ENCODE measurements around the gene SNX32.
"Not testable (repeated sequence)": the region's sequence is repeated elsewhere in the genome, so short reads cannot be mapped to it uniquely, and the experiment has no call there.

Gene SNX32

GRCh38 chr11:65884716-65885092, 50.9 kb downstream of the SNX32 start:
- H3K4me1 Mint-ChIP-seq, result peaks cover 31% of the 10 kb centered on the region
- DNase-seq (ENCODE audit: low spot score in 2 of 2), result peak; percentile 80 to 82
- H3K27me3 Mint-ChIP-seq, result no peaks in the 10 kb centered on the region
- H3K4me3 Mint-ChIP-seq, result no peak overlapping the region
- peaks cover 11% of the 10 kb centered on the region for H3K36me3 Mint-ChIP-seq
- ATAC-seq (ENCODE audit: low read depth), result peak; percentile 57
- H3K9me3 Mint-ChIP-seq, result no peaks in the 10 kb centered on the region
- peak overlapping the region; percentile 32 for H3K27ac Mint-ChIP-seq

DNA sequence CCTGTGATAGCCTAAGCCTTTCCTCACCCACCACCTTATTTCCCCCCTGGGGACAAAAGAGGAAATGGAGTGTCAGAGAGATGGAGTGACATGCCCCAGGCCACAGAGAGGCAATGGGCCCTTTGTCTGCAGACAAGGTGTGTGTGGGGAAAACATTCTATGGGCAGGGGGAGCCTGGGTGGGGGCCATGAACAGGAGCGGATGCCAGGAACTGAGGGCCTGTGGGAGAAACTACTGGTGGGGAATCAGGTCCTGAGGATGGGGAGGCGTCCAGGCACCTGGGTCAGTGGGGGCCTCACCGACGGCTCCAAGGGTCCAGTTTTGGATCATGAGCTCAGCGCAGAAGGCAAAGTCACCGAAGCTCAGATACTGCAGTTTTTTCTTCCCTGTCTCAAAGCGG, 51.5 kb downstream of the SNX32 start:
- Mint-ChIP-seq H3K4me3 (no peak overlapping the region), H3K27ac (no peak overlapping the region), H3K9me3 (no peaks in the 10 kb centered on the region), H3K36me3 (peaks cover 11% of the 10 kb centered on the region), H3K4me1 (peaks cover 37% of the 10 kb centered on the region), H3K27me3 (no peaks in the 10 kb centered on the region)
- ATAC-seq (ENCODE audit: low read depth) (no peak), DNase-seq (ENCODE audit: low spot score in 2 of 2) (no peak)

- H3K36me3 Mint-ChIP-seq, result peaks cover 11% of the 10 kb centered on the region
- no peaks in the 10 kb centered on the region for H3K9me3 Mint-ChIP-seq
- H3K27me3 Mint-ChIP-seq, result no peaks in the 10 kb centered on the region
- DNase-seq (ENCODE audit: low spot score in 2 of 2) (no peak), ATAC-seq (ENCODE audit: low read depth) (no peak)
- no peak overlapping the region for H3K4me3 Mint-ChIP-seq
- H3K4me1 Mint-ChIP-seq, result peaks cover 37% of the 10 kb centered on the region
- H3K27ac Mint-ChIP-seq, result no peak overlapping the region
These were observed 52.2 kb downstream of the SNX32 start for GRCh38 chr11:65885808-65886536.

DNA sequence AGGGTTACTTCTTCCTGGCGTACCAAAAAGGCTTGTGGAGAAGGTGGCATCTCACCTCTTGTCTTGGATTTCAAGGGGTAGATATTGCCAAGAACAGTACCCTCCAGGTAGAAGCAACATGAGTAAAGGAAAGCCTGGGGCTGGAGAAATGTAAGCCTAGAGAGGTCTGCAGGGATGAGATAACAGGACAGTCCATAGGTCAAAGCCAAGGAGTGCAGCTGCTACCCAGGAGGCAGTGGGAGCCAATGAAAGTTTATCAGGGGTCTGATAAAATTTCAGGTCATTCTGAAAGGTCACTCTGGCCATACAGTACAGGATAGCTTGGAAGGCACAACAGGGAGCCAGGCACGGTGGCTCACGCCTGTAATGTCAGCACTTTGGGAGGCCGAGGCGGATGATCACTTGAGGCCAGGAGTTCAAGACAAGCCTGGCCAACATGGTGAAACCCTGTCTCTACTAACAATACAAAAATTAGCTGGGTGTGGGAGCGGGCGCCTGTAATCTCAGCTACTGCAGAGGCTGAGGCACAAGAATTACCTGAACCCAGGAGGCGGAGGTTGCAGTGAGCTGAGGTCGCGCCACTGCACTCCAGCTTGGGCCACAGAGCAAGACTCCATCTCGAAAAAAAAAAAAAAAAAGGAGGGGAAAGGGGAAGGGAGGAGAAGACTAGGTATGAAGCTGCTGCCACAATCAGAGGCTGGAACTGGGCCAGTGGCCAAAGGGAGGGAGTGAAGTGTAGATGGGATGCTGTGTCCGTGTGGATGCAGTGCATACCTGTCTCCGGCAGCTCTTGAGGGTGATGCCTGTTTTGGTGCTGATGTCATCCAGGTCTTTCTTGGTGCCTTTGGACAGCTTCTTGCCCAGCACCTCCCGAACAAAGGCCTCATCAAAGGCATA, 53.3 kb downstream of the SNX32 start:
- Mint-ChIP-seq H3K4me3 (peak overlapping the region; percentile 88), H3K27ac (no peak overlapping the region), H3K27me3 (no peaks in the 10 kb centered on the region), H3K4me1 (peaks cover 40% of the 10 kb centered on the region), H3K9me3 (no peaks in the 10 kb centered on the region), H3K36me3 (peaks cover 11% of the 10 kb centered on the region)
- DNase-seq (ENCODE audit: low spot score in 2 of 2) (no peak), ATAC-seq (ENCODE audit: low read depth) (no peak)

DNA sequence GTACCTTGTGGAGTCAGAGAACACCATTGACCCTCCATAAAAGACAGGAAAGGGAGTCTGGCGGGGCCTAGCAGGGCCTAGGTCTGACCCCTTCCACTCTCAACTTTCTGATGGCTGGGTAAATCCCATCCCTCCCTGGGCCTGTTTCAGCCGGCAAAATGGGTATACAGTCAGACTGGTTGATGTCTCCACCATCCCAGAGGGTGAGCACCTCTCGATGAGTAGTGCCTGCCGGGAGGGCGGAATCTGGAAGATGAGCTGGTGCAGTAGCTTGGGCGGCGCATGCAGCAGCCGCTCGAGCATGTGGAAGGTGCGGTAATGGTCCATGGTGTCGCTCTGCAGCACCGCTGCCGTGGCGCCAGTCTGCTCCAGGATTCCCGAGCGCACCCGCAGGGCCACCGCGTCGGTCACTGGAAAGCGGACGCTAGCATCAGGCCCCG, 54.0 kb downstream of the SNX32 start:
- Mint-ChIP-seq H3K4me3 (peak overlapping the region; percentile 88), H3K36me3 (peaks cover 11% of the 10 kb centered on the region), H3K4me1 (peaks cover 47% of the 10 kb centered on the region), H3K27me3 (no peaks in the 10 kb centered on the region), H3K27ac (peak overlapping the region; percentile 87), H3K9me3 (no peaks in the 10 kb centered on the region)
- DNase-seq (ENCODE audit: low spot score in 2 of 2) (no peak), ATAC-seq (ENCODE audit: low read depth) (no peak)

GRCh38 chr11:65888163-65888814, 54.5 kb downstream of the SNX32 start, which contains the start of gene FIBP:
Gene FIBP (minus strand): TSS chr11:65888471. CDS start chr11:65888418, 53 bp downstream.
- H3K4me3 Mint-ChIP-seq, result peak within 1 kb of the TSS; percentile 88

DNA sequence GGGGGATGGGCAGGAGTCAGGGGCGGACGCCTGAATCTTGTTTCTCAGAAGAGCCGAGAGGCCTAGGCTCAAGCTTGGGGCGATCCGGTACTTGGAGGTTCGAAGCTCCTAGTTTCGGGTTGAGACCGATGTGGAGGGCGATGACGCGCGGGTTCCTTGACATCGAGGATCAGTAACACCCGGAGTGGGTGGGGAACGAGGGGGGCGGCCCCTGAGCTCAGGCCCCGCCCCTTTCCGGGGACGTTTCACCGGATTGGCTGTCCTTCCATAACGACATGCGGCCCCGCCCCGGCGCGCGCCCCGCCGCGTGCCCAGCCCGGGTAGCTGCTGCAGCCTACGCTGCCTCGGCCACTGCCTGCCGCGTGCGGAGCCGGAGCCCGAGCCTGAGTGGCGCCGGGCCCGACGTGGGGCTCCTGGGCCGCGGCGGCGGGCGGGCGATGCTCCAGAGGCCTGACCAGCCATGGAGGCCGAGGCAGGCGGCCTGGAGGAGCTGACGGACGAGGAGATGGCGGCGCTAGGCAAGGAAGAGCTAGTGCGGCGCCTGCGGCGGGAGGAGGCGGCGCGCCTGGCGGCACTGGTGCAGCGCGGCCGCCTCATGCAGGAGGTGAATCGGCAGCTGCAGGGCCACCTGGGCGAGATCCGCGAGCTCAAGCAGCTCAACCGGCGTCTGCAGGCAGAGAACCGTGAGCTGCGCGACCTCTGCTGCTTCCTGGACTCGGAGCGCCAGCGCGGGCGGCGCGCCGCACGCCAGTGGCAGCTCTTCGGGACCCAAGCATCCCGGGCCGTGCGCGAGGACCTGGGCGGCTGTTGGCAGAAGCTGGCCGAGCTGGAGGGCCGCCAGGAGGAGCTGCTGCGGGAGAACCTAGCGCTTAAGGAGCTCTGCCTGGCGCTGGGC, 56.8 kb downstream of the SNX32 start, which contains the start of gene CCDC85B:
TSS of gene CCDC85B (plus strand) at position 350 of the 895 bp plus-strand sequence. CDS start at position 461, 111 bp downstream.
- Mint-ChIP-seq H3K27me3 (no peaks in the 10 kb centered on the region), H3K27ac (peak within 1 kb of the TSS; percentile 87), H3K4me1 (peaks cover 48% of the 10 kb centered on the region), H3K9me3 (no peaks in the 10 kb centered on the region), H3K4me3 (peak within 1 kb of the TSS; percentile 88), H3K36me3 (peaks cover 3% of the 10 kb centered on the region)
- ATAC-seq (ENCODE audit: low read depth) (peak; percentile 73), DNase-seq (ENCODE audit: low spot score in 2 of 2) (peak; percentile 98)

More at GRCh38 chr11:65888163-65888814, 54.5 kb downstream of the SNX32 start, which contains the start of gene FIBP:
- Mint-ChIP-seq H3K9me3 (no peaks in the 10 kb centered on the region), H3K27me3 (no peaks in the 10 kb centered on the region), H3K27ac (peak within 1 kb of the TSS; percentile 87), H3K36me3 (peaks cover 11% of the 10 kb centered on the region), H3K4me1 (peaks cover 51% of the 10 kb centered on the region)
- ATAC-seq (ENCODE audit: low read depth) (peak; percentile 52), DNase-seq (ENCODE audit: low spot score in 2 of 2) (peak; percentile 87 to 92)

DNA sequence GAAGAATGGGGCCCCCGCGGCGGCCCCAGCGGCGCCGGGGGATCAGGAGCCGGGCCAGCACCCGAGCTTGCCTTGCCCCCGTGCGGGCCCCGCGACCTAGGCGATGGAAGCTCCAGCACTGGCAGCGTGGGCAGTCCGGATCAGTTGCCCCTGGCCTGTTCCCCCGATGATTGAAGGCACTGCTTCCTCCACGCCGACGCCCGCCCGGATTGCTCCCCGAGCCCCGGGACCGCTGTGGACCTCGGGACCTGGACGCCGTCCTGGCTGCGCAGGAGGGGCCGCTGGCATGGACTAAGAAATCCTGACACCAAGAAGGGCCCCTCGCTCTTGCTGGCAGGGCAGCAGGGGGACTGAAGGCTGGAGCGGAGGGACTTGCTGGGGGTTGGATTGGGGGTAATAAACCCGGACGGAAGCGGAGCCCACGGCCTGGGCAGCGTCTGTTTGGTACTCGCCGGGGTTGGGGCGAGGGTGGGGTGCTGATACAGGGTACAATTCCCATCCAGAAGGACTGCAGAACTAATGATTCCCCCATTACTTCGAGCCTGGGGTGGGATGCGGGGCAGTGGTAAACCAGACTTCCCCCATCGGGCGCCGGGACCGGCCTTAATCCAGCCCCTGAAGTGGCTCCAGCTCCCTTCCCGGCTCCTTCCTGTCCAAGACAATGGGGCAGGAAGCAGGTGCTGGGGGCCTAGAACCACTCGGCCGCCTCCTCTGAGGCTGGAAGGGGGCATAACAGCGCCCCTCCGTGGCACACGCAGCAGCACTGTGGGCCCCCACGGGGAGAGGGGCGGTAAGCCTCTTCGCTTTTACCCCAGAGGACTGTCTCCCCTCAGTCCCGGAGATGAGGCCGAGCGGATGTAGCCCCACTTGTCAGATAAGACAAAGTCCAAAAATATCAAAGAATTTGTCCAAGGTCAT, 57.7 kb downstream of the SNX32 start:
- ATAC-seq (ENCODE audit: low read depth), result no peak
- no peaks in the 10 kb centered on the region for H3K9me3 Mint-ChIP-seq
- H3K4me1 Mint-ChIP-seq, result peaks cover 45% of the 10 kb centered on the region
- H3K27ac Mint-ChIP-seq, result peak overlapping the region; percentile 43
- H3K27me3 Mint-ChIP-seq, result no peaks in the 10 kb centered on the region
- no peak for DNase-seq (ENCODE audit: low spot score in 2 of 2)
- peaks cover 2% of the 10 kb centered on the region for H3K36me3 Mint-ChIP-seq
- H3K4me3 Mint-ChIP-seq, result peak overlapping the region; percentile 88

GRCh38 chr11:65892137-65892540, 58.4 kb downstream of the SNX32 start:
- H3K4me1 Mint-ChIP-seq, result peaks cover 41% of the 10 kb centered on the region
- not testable (repeated sequence) for H3K9me3 Mint-ChIP-seq; ATAC-seq (ENCODE audit: low read depth); H3K27me3 Mint-ChIP-seq; DNase-seq (ENCODE audit: low spot score in 2 of 2); H3K36me3 Mint-ChIP-seq
- H3K4me3 Mint-ChIP-seq, result peak overlapping the region; percentile 88
- peak overlapping the region; percentile 43 for H3K27ac Mint-ChIP-seq

DNA sequence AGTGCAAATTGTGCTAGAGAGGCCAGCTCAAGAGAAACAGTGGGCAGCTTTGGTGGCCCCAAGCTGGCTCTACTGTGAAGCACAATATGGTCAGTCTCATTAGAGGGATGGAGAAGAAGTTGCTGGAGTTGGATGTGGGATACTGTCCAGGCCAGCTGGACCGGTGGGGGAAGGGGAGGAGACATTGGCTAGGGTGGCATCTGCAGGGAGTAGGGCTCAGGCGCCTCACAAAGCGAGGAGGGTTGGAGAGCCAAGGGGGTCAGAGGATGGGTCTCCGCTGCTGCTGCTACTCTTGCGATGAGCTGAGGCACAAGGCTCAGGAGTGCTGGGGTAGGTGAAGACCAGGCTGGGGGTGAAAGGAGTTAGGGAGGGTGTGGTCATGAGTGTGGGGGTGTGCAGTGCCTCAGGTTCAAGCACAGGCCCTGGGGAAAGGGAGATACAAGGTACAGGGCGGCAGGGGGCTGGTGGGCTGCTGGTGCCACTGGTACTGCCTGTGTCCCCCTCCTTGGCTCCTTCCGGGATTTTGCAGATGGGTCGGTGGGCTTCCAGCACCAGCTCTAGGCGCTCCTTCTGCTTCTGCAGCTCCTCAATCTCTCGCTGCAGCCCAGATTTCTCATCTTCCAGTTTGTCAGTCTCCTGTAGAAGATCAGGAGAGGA, 59.0 kb downstream of the SNX32 start:
- DNase-seq (ENCODE audit: low spot score in 2 of 2), result no peak
- Mint-ChIP-seq H3K4me3 (peak overlapping the region; percentile 88), H3K9me3 (no peaks in the 10 kb centered on the region), H3K4me1 (peaks cover 36% of the 10 kb centered on the region), H3K27ac (peak overlapping the region; percentile 43), H3K36me3 (no peaks in the 10 kb centered on the region), H3K27me3 (no peaks in the 10 kb centered on the region)
- no peak for ATAC-seq (ENCODE audit: low read depth)

- Mint-ChIP-seq H3K27me3 (peaks cover 1% of the 10 kb centered on the region), H3K9me3 (no peaks in the 10 kb centered on the region), H3K4me3 (peak overlapping the region; percentile 78), H3K4me1 (peaks cover 31% of the 10 kb centered on the region), H3K27ac (peak overlapping the region; percentile 87), H3K36me3 (no peaks in the 10 kb centered on the region)
- DNase-seq (ENCODE audit: low spot score in 2 of 2) (no peak), ATAC-seq (ENCODE audit: low read depth) (no peak)
These were observed 60.4 kb downstream of the SNX32 start for GRCh38 chr11:65894034-65894591.

All from memory B cell (primary cell).